H1 (cell line): Measurements from ENCODE around the gene BTG2. TPM values are rescaled to one million over a fixed set of nuclear protein-coding genes. Genes with fewer than 3 reads are reported as not detected.

ENCODE experiments used
- CTCF ChIA-PET: fragments of 300-600 bp; sonication (Branson Sonifier 250); formaldehyde crosslinking; loops from one replicate; lab custom pipeline; 2021; ENCODE audit not compliant: partially characterized antibody; lab: Charles Lee
- POLR2A ChIA-PET: fragments of 300-600 bp; sonication (Branson Sonifier 250); formaldehyde crosslinking; loops from one replicate; lab custom pipeline; 2021; ENCODE audit warnings: inconsistent platforms; ENCODE audit not compliant: partially characterized antibody; lab: Charles Lee
- DNase-seq, 2 experiments: peaks; one replicate each; pipeline versions ENCODE4 v3.0.0 to v3.0.0-alpha.2; 2010 to 2022; ENCODE audit warnings: low spot score in 2 of 2, low read depth in 1 of 2, mixed read lengths in 1 of 2
- FAIRE-seq: peaks from 2 replicates; lab custom pipeline; 2011; peaks lifted over from hg19 to GRCh38; lab: Jason Lieb, UNC
- H2AFZ ChIP-seq: 2 replicates; pipeline ENCODE4 v1.8.1; 2012; ENCODE audit warnings: low read length, inconsistent platforms
- H2AK5ac ChIP-seq: 2 replicates; pipeline ENCODE4 v1.6.1; 2013; ENCODE audit warnings: low read depth, low read length
- H2BK120ac ChIP-seq: replicated peaks from 2 replicates; pipeline ENCODE3; 2013; ENCODE audit warnings: low read depth, low read length, inconsistent platforms
- H2BK12ac ChIP-seq: 2 replicates; pipeline ENCODE4 v1.6.1; 2013; ENCODE audit warnings: low read depth, low read length
- H2BK15ac ChIP-seq: 2 replicates; pipeline ENCODE4 v1.6.1; 2013; ENCODE audit warnings: low read length
- H2BK20ac ChIP-seq: 2 replicates; pipeline ENCODE4 v1.6.1; 2013; ENCODE audit warnings: low read length
- H2BK5ac ChIP-seq: 2 replicates; pipeline ENCODE4 v1.6.1; 2013; ENCODE audit warnings: low read depth, low read length
- H3K14ac ChIP-seq: 2 replicates; pipeline ENCODE4 v1.6.1; 2013; ENCODE audit warnings: inconsistent platforms; ENCODE audit not compliant: insufficient read length
- H3K18ac ChIP-seq: 2 replicates; pipeline ENCODE4 v1.6.1; 2013; ENCODE audit warnings: low read length; ENCODE audit errors: extremely low read depth
- H3K23ac ChIP-seq: 2 replicates; pipeline ENCODE4 v1.6.1; 2013; ENCODE audit warnings: inconsistent platforms; ENCODE audit not compliant: insufficient read length
- H3K23me2 ChIP-seq: 2 replicates; pipeline ENCODE4 v1.6.1; 2013; ENCODE audit warnings: low read depth, low read length
- H3K27ac ChIP-seq: 2 replicates; pipeline ENCODE4 v1.6.1; 2011; ENCODE audit warnings: low read depth, low read length, inconsistent platforms
- H3K27me3 ChIP-seq, 4 experiments: replicated peaks in 1 of 4; 1 replicate in 1 of 4; 2 replicates in 3 of 4; pipeline versions ENCODE4 v1.6.1 to v1.8.1; 2011 to 2013; ENCODE audit warnings: low read length in 3 of 4, mild to moderate bottlenecking in 3 of 4, inconsistent platforms in 2 of 4, mixed read lengths in 2 of 4, moderate library complexity in 1 of 4; ENCODE audit not compliant: control insufficient read depth in 3 of 4, insufficient read depth in 3 of 4; ENCODE audit errors: extremely low read depth in 1 of 4
- H3K36me3 ChIP-seq, 4 experiments: 2 replicates each; pipeline versions ENCODE4 v1.6.1 to v1.8.1; 2011 to 2013; ENCODE audit warnings: mild to moderate bottlenecking in 4 of 4, low read length in 3 of 4, moderate library complexity in 2 of 4, control low read depth in 1 of 4, inconsistent platforms in 1 of 4; ENCODE audit not compliant: insufficient read depth in 4 of 4, control insufficient read depth in 2 of 4
- H3K4ac ChIP-seq: replicated peaks from 2 replicates; pipeline ENCODE3; 2013; ENCODE audit warnings: low read length, low read depth, mixed read lengths, inconsistent platforms; ENCODE audit not compliant: insufficient read length
- H3K4me1 ChIP-seq, 4 experiments: replicated peaks in 1 of 4; 1 replicate in 1 of 4; 2 replicates in 3 of 4; pipeline versions ENCODE4 v1.6.1 to v1.8.1; 2011 to 2013; ENCODE audit warnings: low read length in 3 of 4, inconsistent platforms in 2 of 4, mixed read lengths in 1 of 4; ENCODE audit not compliant: insufficient read depth in 4 of 4, control insufficient read depth in 3 of 4
- H3K4me2 ChIP-seq, 2 experiments: 2 replicates each; pipeline versions ENCODE4 v1.6.1 to v1.8.1; 2011 to 2013; ENCODE audit warnings: low read depth in 2 of 2, low read length in 2 of 2, control low read depth in 1 of 2, inconsistent platforms in 1 of 2, mild to moderate bottlenecking in 1 of 2; ENCODE audit not compliant: insufficient read depth in 1 of 2
- H3K4me3 ChIP-seq, 4 experiments: fragments of 200-600, 300-600 bp in 1 of 4; sonication (generic), shearing (Covaris generic), sonication (Bioruptor Twin) in 1 of 4; 2 replicates each; pipeline versions ENCODE4 v1.5.1 to v1.8.1; 2011 to 2016; ENCODE audit warnings: low read length in 4 of 4, low read depth in 3 of 4, control low read depth in 2 of 4, inconsistent platforms in 2 of 4, mild to moderate bottlenecking in 2 of 4, mixed read lengths in 1 of 4, moderate library complexity in 1 of 4; ENCODE audit not compliant: insufficient read depth in 2 of 4; ENCODE audit errors: extremely low read depth in 1 of 4
- H3K56ac ChIP-seq: replicated peaks from 2 replicates; pipeline ENCODE3; 2013; ENCODE audit warnings: low read depth, mild to moderate bottlenecking, mixed read lengths, low read length, inconsistent platforms; ENCODE audit not compliant: insufficient read length
- H3K79me1 ChIP-seq: 2 replicates; pipeline ENCODE4 v1.6.1; 2013; ENCODE audit warnings: low read depth, low read length, control low read depth
- H3K79me2 ChIP-seq, 2 experiments: 2 replicates each; pipeline versions ENCODE4 v1.6.1 to v1.8.1; 2012 to 2013; ENCODE audit warnings: low read length in 2 of 2, mild to moderate bottlenecking in 2 of 2, inconsistent platforms in 1 of 2; ENCODE audit not compliant: insufficient read depth in 2 of 2, control insufficient read depth in 1 of 2
- H3K9ac ChIP-seq, 4 experiments: replicated peaks in 1 of 4; 1 replicate in 1 of 4; 2 replicates in 3 of 4; pipeline versions ENCODE4 v1.6.1 to v1.8.1; 2011 to 2013; ENCODE audit warnings: low read depth in 3 of 4, low read length in 3 of 4, control low read depth in 2 of 4, mild to moderate bottlenecking in 2 of 4, moderate library complexity in 2 of 4, inconsistent platforms in 1 of 4; ENCODE audit errors: extremely low read depth in 1 of 4
- H3K9me3 ChIP-seq, 2 experiments: 2 replicates each; pipeline versions ENCODE4 v1.6.1 to v1.8.1; 2012 to 2013; ENCODE audit warnings: mild to moderate bottlenecking in 2 of 2, moderate library complexity in 2 of 2, control low read depth in 1 of 2, inconsistent platforms in 1 of 2, low read depth in 1 of 2, low read length in 1 of 2, mixed read lengths in 1 of 2; ENCODE audit not compliant: insufficient read depth in 2 of 2
- H4K20me1 ChIP-seq, 2 experiments: replicated peaks in 1 of 2; 2 replicates each; pipeline versions ENCODE3 to v1.8.1; 2011 to 2013; ENCODE audit warnings: inconsistent platforms in 2 of 2, low read length in 2 of 2, mild to moderate bottlenecking in 1 of 2; ENCODE audit not compliant: insufficient read depth in 2 of 2, control insufficient read depth in 1 of 2
- H4K5ac ChIP-seq: 2 replicates; pipeline ENCODE4 v1.6.1; 2013; ENCODE audit warnings: low read length, low read depth, mixed read lengths, inconsistent platforms; ENCODE audit not compliant: insufficient read length
- H4K8ac ChIP-seq: 2 replicates; pipeline ENCODE4 v1.8.0; 2013; ENCODE audit warnings: mild to moderate bottlenecking, moderate library complexity, low read length, inconsistent platforms; ENCODE audit not compliant: insufficient read depth; ENCODE audit errors: extremely low read depth
- H4K91ac ChIP-seq: replicated peaks from 2 replicates; pipeline ENCODE3; 2013; ENCODE audit warnings: low read length, mixed read lengths, inconsistent platforms; ENCODE audit not compliant: insufficient read length
- BACH1 ChIP-seq: IDR thresholded peaks from 2 replicates; pipeline ENCODE4 v1.6.1; 2012; ENCODE audit warnings: low read length, improper control_type of control experiment
- CBX8 ChIP-seq: fragments of 300-800, 300-1000 bp; sonication (generic); IDR thresholded peaks from 2 replicates; pipeline ENCODE4 v1.7.1; 2016; ENCODE audit warnings: low read depth, low read length, borderline replicate concordance
- CHD2 ChIP-seq: IDR thresholded peaks from 2 replicates; pipeline ENCODE4 v1.6.1; 2012; ENCODE audit warnings: low read length, improper control_type of control experiment
- CTBP2 ChIP-seq: IDR thresholded peaks from 2 replicates; pipeline ENCODE4 v1.7.0; 2011; ENCODE audit warnings: borderline replicate concordance, mild to moderate bottlenecking, moderate library complexity, mixed read lengths, low read length; ENCODE audit not compliant: insufficient read depth, insufficient read length
- GABPA ChIP-seq: IDR thresholded peaks from 2 replicates; pipeline ENCODE4 v1.6.1; 2011; ENCODE audit warnings: mild to moderate bottlenecking, low read length, moderate library complexity, borderline replicate concordance; ENCODE audit not compliant: insufficient read depth
- HDAC2 ChIP-seq, 2 experiments: fragments of 300-600 bp in 1 of 2; sonication (generic) in 1 of 2; IDR thresholded peaks; 2 replicates each; pipeline ENCODE4 v1.6.1; 2011 to 2012; ENCODE audit warnings: low read depth in 2 of 2, low read length in 2 of 2, mild to moderate bottlenecking in 2 of 2, moderate library complexity in 2 of 2, borderline replicate concordance in 1 of 2, inconsistent platforms in 1 of 2
- KDM1A ChIP-seq: fragments of 200-600, 300-600 bp; sonication (generic); IDR thresholded peaks from 2 replicates; pipeline ENCODE4 v1.7.1; 2016; ENCODE audit warnings: mild to moderate bottlenecking, low read length, borderline replicate concordance
- KDM4A ChIP-seq: IDR thresholded peaks from one replicate; pipeline ENCODE4 v1.7.1; 2012; ENCODE audit warnings: low read depth, mild to moderate bottlenecking, moderate library complexity, low read length, inconsistent platforms; ENCODE audit not compliant: severe bottlenecking
- MAFK ChIP-seq: IDR thresholded peaks from 2 replicates; pipeline ENCODE4 v1.6.1; 2012; ENCODE audit warnings: low read depth, mild to moderate bottlenecking, improper control_type of control experiment, low read length
- NANOG ChIP-seq: IDR thresholded peaks from 2 replicates; pipeline ENCODE4 v1.6.1; 2011; ENCODE audit warnings: low read length, low read depth, mild to moderate bottlenecking, inconsistent platforms; ENCODE audit not compliant: insufficient read depth, poor library complexity, severe bottlenecking
- NRF1 ChIP-seq: IDR thresholded peaks from 2 replicates; pipeline ENCODE4 v1.6.1; 2011; ENCODE audit warnings: mild to moderate bottlenecking, low read depth, low read length, improper control_type of control experiment
- TEAD4 ChIP-seq: IDR thresholded peaks from 2 replicates; pipeline ENCODE4 v1.6.1; 2012; ENCODE audit warnings: low read depth, low read length, inconsistent platforms, mixed read lengths
- YY1 ChIP-seq: IDR thresholded peaks from 2 replicates; pipeline ENCODE4 v1.6.1; 2011; ENCODE audit warnings: low read depth, mild to moderate bottlenecking, low read length
- WGBS, 2 experiments: shearing (Covaris generic) in 1 of 2; methylation state at CpG; one replicate each; pipeline versions ENCODE4 v1.1.6 to v1.1.7; 2013 to 2015; ENCODE audit warnings: low lambda C conversion rate in 2 of 2, mixed read lengths in 2 of 2, inconsistent platforms in 1 of 2, low coverage in 1 of 2, missing lambda C conversion rate in 1 of 2; ENCODE audit not compliant: insufficient replicate concordance in 2 of 2, insufficient coverage in 1 of 2, insufficient read length in 1 of 2; ENCODE audit errors: extremely low coverage in 1 of 2, missing lambda C conversion rate in 1 of 2; 5-methylcytosine and 5-hydroxymethylcytosine counted together
- polyA plus RNA-seq, 7 experiments: library from polyadenylated mRNA; depleted of rRNA in 3 of 7; stranded (reverse) in 5 of 7; unstranded in 2 of 7; fragments of >200 nt in 5 of 7; fragments of 200-250 nt in 2 of 7; gene quantifications; 1 replicate in 5 of 7; 2 replicates in 1 of 7; 4 replicates in 1 of 7; pipeline versions ENCODE4 v1.2.1 to v1.2.3, GENCODE V29; 2011 to 2013; ENCODE audit warnings: missing spikeins in 2 of 7, mixed read lengths in 2 of 7
- total RNA-seq: library from RNA; stranded (reverse); fragmentation: NEBNext Ultra II Directional; extraction: Animal tissue kit (Norgen Biotek cat#: 25700); gene quantifications from 2 replicates; pipeline ENCODE4 v1.2.1, GENCODE V29; 2021
- TF ChIP-seq, protein P1 (sequence below): IDR thresholded peaks from 2 replicates; pipeline ENCODE4 v1.6.1; 2012; ENCODE audit warnings: inconsistent platforms

The BTG2 gene
- total and polyA plus RNA-seq, 2 of the 8 experiments (the other 6 are each of a cell fraction or from before 2014, with no cell fraction given): 4.8 to 11.0 TPM

- ChIA-PET POLR2A (no interaction called here), CTCF (interaction anchor here (1.0 to 39.0 kb wide), 8 partner anchors 9 to 224 kb away, joined by 3 to 785 read pairs (median 8); no protein-coding TSS in a partner anchor)
- Histone ChIP-seq H3K4me3 (no peak overlapping the region), H3K23ac (no peak overlapping the region), H3K4me2 (no peak overlapping the region), H3K36me3 (no peaks in the 10 kb centered on the region), H3K79me2 (no peaks in the 10 kb centered on the region), H3K27me3 (no peaks in the 10 kb centered on the region), H3K9ac (no peak overlapping the region), H3K14ac (no peak overlapping the region), H3K23me2 (0 out of 2 replicates have a peak, but pooled peaks cover 2% of the 10 kb centered on the region), H4K91ac (no peak overlapping the region), H2BK5ac (no peak overlapping the region), H2AK5ac (no peak overlapping the region), H3K4me1 (peaks cover 0 to 3% (median 1%) of the 10 kb centered on the region in 4 experiments; a peak in 2 of 7 replicates), H2BK12ac (no peak overlapping the region), H2BK120ac (no peak overlapping the region), H3K79me1 (no peaks in the 10 kb centered on the region), H4K5ac (no peak overlapping the region), H2BK15ac (no peak overlapping the region), H2AFZ (no peak overlapping the region; the same call in 1 of the 2 replicates), H3K18ac (no peak overlapping the region), H3K27ac (no peak overlapping the region), H3K56ac (no peak overlapping the region), H3K9me3 (no peaks in the 10 kb centered on the region)
- WGBS, 2 experiments: 82% methylated on average over 10 of the region's 10 CpGs; no CpG with 5 or more reads in 1 of the 2 experiments
- FAIRE-seq (no peak), DNase-seq (no peak)
- TF ChIP-seq NRF1: no peak
- TF ChIP-seq NANOG: no peak
- no peak for TF ChIP-seq CHD2
- no peak for TF ChIP-seq BACH1
- TF ChIP-seq YY1: no peak
- no peak for TF ChIP-seq KDM1A
- TF ChIP-seq, protein P1, sequence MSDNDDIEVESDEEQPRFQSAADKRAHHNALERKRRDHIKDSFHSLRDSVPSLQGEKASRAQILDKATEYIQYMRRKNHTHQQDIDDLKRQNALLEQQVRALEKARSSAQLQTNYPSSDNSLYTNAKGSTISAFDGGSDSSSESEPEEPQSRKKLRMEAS: no peak
- TF ChIP-seq MAFK: no peak
- TF ChIP-seq CTBP2: no peak
- no peak for TF ChIP-seq KDM4A
- no peak for TF ChIP-seq HDAC2 (IDR thresholded peaks at IDR 0.05; ENCODE audit: borderline replicate concordance in 1 of 2, low read depth in 2 of 2, low read length in 2 of 2)
- no peak for TF ChIP-seq TEAD4
- no peak for TF ChIP-seq GABPA
- no peak for TF ChIP-seq CBX8
- TF ChIP-seq, all 59 proteins: peak for 0
- Histone ChIP-seq H4K8ac (no peak overlapping the region; the same call in 1 of the 2 replicates), H2BK20ac (no peak overlapping the region), H4K20me1 (no peaks in the 10 kb centered on the region), H3K4ac (no peak overlapping the region)
These were observed 41.8 kb upstream of the BTG2 start for GRCh38 chr1:203263496-203263895.
